HCT116 (cell line): ENCODE results near the gene MISP. TPM values are rescaled to one million over a fixed set of nuclear protein-coding genes. Genes with fewer than 3 reads are reported as not detected.

Source experiments
- ATAC-seq: fragments of 200-7000 bp; cut with Tn5 transposase; 2 replicates; pipeline ENCODE4 v1.9.1; 2020; ENCODE audit warnings: mild to moderate bottlenecking, moderate library complexity
- BruUV-seq: library from RNA; stranded (reverse); fragments of 400-500 nt; replicated peaks from 2 replicates; lab custom pipeline; 2021; lab: Mats Ljungman, UMichigan
- CTCF ChIA-PET: fragments of 300-600 bp; sonication (Branson Sonifier 250); formaldehyde crosslinking; loops from one replicate; lab custom pipeline; 2021; ENCODE audit warnings: antibody characterized with exemption; lab: Charles Lee
- POLR2A ChIA-PET: fragments of 300-600, 350-600 bp; sonication (Branson Sonifier 250); formaldehyde crosslinking; loops from one replicate; lab custom pipeline; 2021; ENCODE audit warnings: antibody characterized with exemption; lab: Charles Lee
- RAD21 ChIA-PET, 2 experiments: fragments of 300-600 bp; sonication (Branson Sonifier 250); formaldehyde crosslinking; loops; one replicate each; lab custom pipeline; 2023; ENCODE audit warnings: low total read pairs in 2 of 2; ENCODE audit not compliant: uncharacterized antibody in 2 of 2, unreplicated experiment in 2 of 2, low non-redundant PET in 1 of 2; lab: Charles Lee
- DNase-seq: peaks from one replicate; pipeline ENCODE4 v3.0.0-alpha.2; 2010; ENCODE audit warnings: low read depth, low spot score
- H2AFZ ChIP-seq: fragments of 200-600 bp; shearing (Covaris generic), sonication (generic); 2 replicates; pipeline ENCODE4 v1.6.1; 2017; ENCODE audit warnings: low read depth, mixed run types, mixed read lengths, antibody characterized with exemption, low read length; ENCODE audit not compliant: poor library complexity, severe bottlenecking
- H3K27ac ChIP-seq: 2 replicates; pipeline ENCODE4 v1.5.1; 2012; ENCODE audit warnings: low read depth, low read length
- H3K27me3 ChIP-seq: fragments of 200-600 bp; sonication (generic); 2 replicates; pipeline ENCODE4 v1.6.1; 2016; ENCODE audit warnings: mixed run types, low read length, mixed read lengths; ENCODE audit not compliant: insufficient read depth
- H3K36me3 ChIP-seq, 2 experiments: fragments of 200-500 bp in 1 of 2; fragments of 200-600 bp in 1 of 2; sonication (Bioruptor generic) in 1 of 2; sonication (generic) in 1 of 2; 2 replicates each; pipeline versions ENCODE4 v1.5.1 to v1.6.1; 2014 to 2016; ENCODE audit warnings: low read length in 2 of 2, inconsistent platforms in 1 of 2, mixed read lengths in 1 of 2, mixed run types in 1 of 2; ENCODE audit not compliant: insufficient read depth in 2 of 2, control insufficient read depth in 1 of 2
- H3K4me1 ChIP-seq, 2 experiments: fragments of 200-600 bp in 1 of 2; sonication (generic) in 1 of 2; 2 replicates each; pipeline versions ENCODE4 v1.5.1 to v1.6.1; 2012 to 2017; ENCODE audit warnings: low read length in 2 of 2, inconsistent platforms in 1 of 2, mild to moderate bottlenecking in 1 of 2, mixed read lengths in 1 of 2, mixed run types in 1 of 2, moderate library complexity in 1 of 2; ENCODE audit not compliant: insufficient read depth in 2 of 2, control insufficient read depth in 1 of 2
- H3K4me2 ChIP-seq: fragments of 200-600 bp; sonication (generic); 2 replicates; pipeline ENCODE4 v1.6.1; 2017; ENCODE audit warnings: mixed run types, low read length, mixed read lengths
- H3K4me3 ChIP-seq, 2 experiments: fragments of 200-600 bp in 1 of 2; sonication (generic) in 1 of 2; replicated peaks in 1 of 2; 2 replicates each; pipeline ENCODE4 v1.5.1; 2011 to 2016; ENCODE audit warnings: low read length in 2 of 2, control low read depth in 1 of 2, low read depth in 1 of 2, mild to moderate bottlenecking in 1 of 2, mixed read lengths in 1 of 2, mixed run types in 1 of 2
- H3K79me2 ChIP-seq: fragments of 200-600 bp; sonication (generic); 2 replicates; pipeline ENCODE4 v1.6.1; 2017; ENCODE audit warnings: mild to moderate bottlenecking, mixed run types, low read length, moderate library complexity, mixed read lengths; ENCODE audit not compliant: insufficient read depth
- H3K9ac ChIP-seq: fragments of 200-600 bp; sonication (generic); 2 replicates; pipeline ENCODE4 v1.6.1; 2016; ENCODE audit warnings: low read length, mixed read lengths
- H3K9me2 ChIP-seq: fragments of 200-600 bp; sonication (generic), shearing (Covaris generic); 2 replicates; pipeline ENCODE4 v1.6.1; 2017; ENCODE audit warnings: mixed run types, mild to moderate bottlenecking, moderate library complexity; ENCODE audit not compliant: insufficient read depth
- H3K9me3 ChIP-seq, 2 experiments: fragments of 200-500 bp in 1 of 2; fragments of 200-600 bp in 1 of 2; sonication (Bioruptor generic) in 1 of 2; sonication (generic) in 1 of 2; 2 replicates each; pipeline ENCODE4 v1.6.1; 2014 to 2017; ENCODE audit warnings: low read length in 2 of 2, mixed read lengths in 2 of 2, inconsistent platforms in 1 of 2, low read depth in 1 of 2, mild to moderate bottlenecking in 1 of 2, mixed run types in 1 of 2, moderate library complexity in 1 of 2; ENCODE audit not compliant: control insufficient read depth in 1 of 2, insufficient read depth in 1 of 2
- H4K20me1 ChIP-seq: fragments of 200-600 bp; sonication (generic), shearing (Covaris generic); 2 replicates; pipeline ENCODE4 v1.6.1; 2017; ENCODE audit warnings: mixed run types, mild to moderate bottlenecking, moderate library complexity; ENCODE audit not compliant: insufficient read depth
- CBX3 ChIP-seq: IDR thresholded peaks from 2 replicates; pipeline ENCODE4 v1.6.1; 2012; ENCODE audit warnings: low read depth
- CEBPB ChIP-seq: IDR thresholded peaks from 2 replicates; pipeline ENCODE4 v1.6.1; 2012; ENCODE audit warnings: low read depth
- EZH2phosphoT487 ChIP-seq: fragments of 200-600 bp; IDR thresholded peaks from 2 replicates; pipeline ENCODE4 v1.6.1; 2018; ENCODE audit warnings: antibody characterized with exemption, borderline replicate concordance
- JUND ChIP-seq: IDR thresholded peaks from 2 replicates; pipeline ENCODE4 v1.6.1; 2012
- POLR2AphosphoS5 ChIP-seq: IDR thresholded peaks from 2 replicates; pipeline ENCODE4 v1.6.1; 2011; ENCODE audit warnings: mild to moderate bottlenecking, low read depth, low read length, moderate library complexity
- RAD21 ChIP-seq: IDR thresholded peaks from 2 replicates; pipeline ENCODE4 v1.6.1; 2012; ENCODE audit warnings: low read depth, mild to moderate bottlenecking
- SIN3A ChIP-seq: IDR thresholded peaks from 2 replicates; pipeline ENCODE4 v1.6.1; 2012; ENCODE audit warnings: low read depth
- SP1 ChIP-seq: IDR thresholded peaks from 2 replicates; pipeline ENCODE4 v1.6.1; 2012; ENCODE audit warnings: low read depth
- TCF7L2 ChIP-seq: IDR thresholded peaks from 2 replicates; pipeline ENCODE4 v1.7.0; 2011; ENCODE audit warnings: borderline replicate concordance, inconsistent platforms; ENCODE audit not compliant: insufficient read depth, insufficient read length; ENCODE audit errors: extremely low read depth
- ZNF274 ChIP-seq: fragments of 200-500 bp; sonication (Bioruptor generic); IDR thresholded peaks from 2 replicates; pipeline ENCODE4 v1.6.1; 2014; ENCODE audit warnings: mild to moderate bottlenecking, low read depth, low read length, inconsistent platforms
- intact Hi-C: fragments of 100-400 bp; cut with micrococcal nuclease; formaldehyde crosslinking; loops from 2 replicates; pipeline ENCODE4 v1.10.0; 2022
- total RNA-seq: library from RNA; stranded (reverse); gene quantifications from one replicate; pipeline ENCODE4 v1.2.1, GENCODE V29; 2021; ENCODE audit not compliant: unreplicated experiment
- TF ChIP-seq, protein P1 (sequence below): IDR thresholded peaks from 2 replicates; pipeline ENCODE4 v1.6.1; 2012
- TF ChIP-seq, protein P2 (sequence below), 3 experiments: fragments of 200-600 bp in 1 of 3; sonication (generic) in 1 of 3; IDR thresholded peaks in 2 of 3; conservative IDR thresholded peaks in 1 of 3; 2 replicates each; pipeline ENCODE4 v1.5.1; 2012 to 2017; ENCODE audit warnings: low read depth in 2 of 3, low read length in 2 of 3, antibody characterized with exemption in 1 of 3, borderline replicate concordance in 1 of 3, control low read depth in 1 of 3, mild to moderate bottlenecking in 1 of 3, mixed read lengths in 1 of 3, mixed run types in 1 of 3, moderate library complexity in 1 of 3; ENCODE audit not compliant: insufficient read depth in 1 of 3

Gene MISP
- total RNA-seq, 1 experiment from 2014 or later: 38.2 TPM

GRCh38 chr19:757811-758668 is 7.1 kb downstream of the MISP start:
- Histone ChIP-seq H3K4me1 (peaks cover 15 to 16% of the 10 kb centered on the region in 2 experiments), H3K4me3 (no peak overlapping the region), H3K27ac (no peak overlapping the region), H3K9me3 (peaks cover 0 to 4% of the 10 kb centered on the region in 2 experiments; a peak in 1 of 4 replicates), H3K9ac (no peak overlapping the region), H3K27me3 (no peaks in the 10 kb centered on the region)
- DNase-seq: no peak
- no peak for TF ChIP-seq TCF7L2
- TF ChIP-seq, protein P1, sequence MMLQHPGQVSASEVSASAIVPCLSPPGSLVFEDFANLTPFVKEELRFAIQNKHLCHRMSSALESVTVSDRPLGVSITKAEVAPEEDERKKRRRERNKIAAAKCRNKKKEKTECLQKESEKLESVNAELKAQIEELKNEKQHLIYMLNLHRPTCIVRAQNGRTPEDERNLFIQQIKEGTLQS: no peak
- TF ChIP-seq, protein P2, sequence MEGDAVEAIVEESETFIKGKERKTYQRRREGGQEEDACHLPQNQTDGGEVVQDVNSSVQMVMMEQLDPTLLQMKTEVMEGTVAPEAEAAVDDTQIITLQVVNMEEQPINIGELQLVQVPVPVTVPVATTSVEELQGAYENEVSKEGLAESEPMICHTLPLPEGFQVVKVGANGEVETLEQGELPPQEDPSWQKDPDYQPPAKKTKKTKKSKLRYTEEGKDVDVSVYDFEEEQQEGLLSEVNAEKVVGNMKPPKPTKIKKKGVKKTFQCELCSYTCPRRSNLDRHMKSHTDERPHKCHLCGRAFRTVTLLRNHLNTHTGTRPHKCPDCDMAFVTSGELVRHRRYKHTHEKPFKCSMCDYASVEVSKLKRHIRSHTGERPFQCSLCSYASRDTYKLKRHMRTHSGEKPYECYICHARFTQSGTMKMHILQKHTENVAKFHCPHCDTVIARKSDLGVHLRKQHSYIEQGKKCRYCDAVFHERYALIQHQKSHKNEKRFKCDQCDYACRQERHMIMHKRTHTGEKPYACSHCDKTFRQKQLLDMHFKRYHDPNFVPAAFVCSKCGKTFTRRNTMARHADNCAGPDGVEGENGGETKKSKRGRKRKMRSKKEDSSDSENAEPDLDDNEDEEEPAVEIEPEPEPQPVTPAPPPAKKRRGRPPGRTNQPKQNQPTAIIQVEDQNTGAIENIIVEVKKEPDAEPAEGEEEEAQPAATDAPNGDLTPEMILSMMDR (IDR thresholded peaks at IDR 0.05 in 2 of 3, conservative IDR thresholded peaks at IDR 0.05 in 1 of 3; ENCODE audit: borderline replicate concordance in 1 of 3, insufficient read depth in 1 of 3, low read depth in 2 of 3, low read length in 2 of 3): no peak
- TF ChIP-seq EZH2phosphoT487: no peak
- no peak for TF ChIP-seq RAD21
- no peak for TF ChIP-seq POLR2AphosphoS5
- TF ChIP-seq CEBPB: no peak
- TF ChIP-seq CBX3: no peak
- no peak for TF ChIP-seq ZNF274
- no peak for TF ChIP-seq JUND
- TF ChIP-seq SP1: no peak
- TF ChIP-seq SIN3A: no peak
- TF ChIP-seq, all 23 proteins: peak for 0
- intact Hi-C loops: no loop called here
- no peak for ATAC-seq
- no peaks in the 10 kb centered on the region for H3K9me2 ChIP-seq
- H4K20me1 ChIP-seq: no peaks in the 10 kb centered on the region
- peaks cover 34% of the 10 kb centered on the region for H3K79me2 ChIP-seq
- H3K4me2 ChIP-seq: no peak overlapping the region
- ChIA-PET RAD21 (no interaction called here), POLR2A (no interaction called here), CTCF (no interaction called here)
- H3K36me3 ChIP-seq: peaks cover 5 to 39% of the 10 kb centered on the region in 2 experiments; a peak in 3 of 4 replicates
- no peak overlapping the region for H2AFZ ChIP-seq
- no TSS peak for BruUV-seq
